ENCODE data around the gene CRAT. TPM values are rescaled to one million over a fixed set of nuclear protein-coding genes. Genes with fewer than 3 reads are reported as not detected.

Gene CRAT
- total RNA-seq (2014; rRNA removed): 41.9 and 47.9 TPM in 2 replicates
- 43.1 TPM for polyA plus RNA-seq (2012)

- peak; percentile 88 for DNase-seq (ENCODE audit: low read depth)
These were observed at the start of gene CRAT, which contains the start of gene PTPA for GRCh38 chr9:129110740-129111527. CRAT (minus strand) TSS chr9:129110793; CDS start chr9:129110509, 284 bp downstream. PTPA (plus strand) TSS chr9:129111415; CDS start chr9:129111601, 186 bp downstream.

DNA sequence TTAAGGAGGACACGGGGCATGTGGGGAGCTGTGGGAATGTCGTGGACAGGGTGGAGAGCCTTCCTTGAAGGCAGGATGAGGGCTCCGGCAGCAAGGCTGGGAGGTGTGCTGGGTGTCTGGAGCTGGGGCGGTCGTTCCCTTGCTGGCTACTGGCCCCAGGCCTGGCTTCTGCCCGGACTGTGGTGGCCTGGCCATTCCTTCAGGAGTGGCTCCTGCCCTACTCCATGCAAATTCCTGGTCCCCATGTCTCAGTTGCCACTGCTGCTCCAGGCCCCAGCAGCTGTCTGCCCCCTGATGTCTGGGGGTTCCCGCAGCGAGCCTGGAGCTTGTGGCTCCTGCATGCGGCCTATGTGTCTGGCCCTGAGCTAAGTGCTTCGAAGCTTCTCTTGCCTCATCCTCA lies 45.6 kb upstream of the CRAT start:
- no peak for DNase-seq (ENCODE audit: low read depth)

DNA sequence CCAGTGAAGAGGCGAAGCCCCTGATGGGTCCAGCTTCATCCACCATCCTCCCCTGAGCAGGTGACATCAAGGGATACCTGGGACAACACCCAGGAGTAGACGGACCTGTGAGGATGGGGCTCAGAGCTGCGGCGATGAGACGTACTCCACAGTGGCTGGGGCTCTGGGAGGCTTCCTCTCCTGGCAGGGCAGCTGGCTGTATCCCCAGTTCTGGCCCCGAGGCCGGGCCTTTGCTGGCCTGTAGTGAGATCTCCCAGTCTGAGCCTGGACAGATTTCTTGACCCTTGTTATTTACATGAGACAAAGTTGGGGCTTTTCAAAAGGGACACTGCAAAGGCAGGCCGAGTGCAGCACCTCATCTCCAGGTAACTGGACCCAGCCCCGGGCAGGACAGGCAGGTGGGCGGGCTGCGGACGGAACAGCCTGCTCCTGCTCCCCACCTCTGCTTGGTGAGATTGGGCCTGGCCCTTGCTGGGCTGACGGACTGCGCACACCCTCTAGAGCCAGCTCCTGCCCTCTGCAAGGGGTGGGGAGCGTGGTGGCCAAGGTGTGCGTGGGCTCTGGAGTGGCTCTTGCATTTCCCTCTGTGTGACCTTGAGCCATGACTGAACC lies 44.4 kb upstream of the CRAT start:
- no peak for DNase-seq (ENCODE audit: low read depth)

DNA sequence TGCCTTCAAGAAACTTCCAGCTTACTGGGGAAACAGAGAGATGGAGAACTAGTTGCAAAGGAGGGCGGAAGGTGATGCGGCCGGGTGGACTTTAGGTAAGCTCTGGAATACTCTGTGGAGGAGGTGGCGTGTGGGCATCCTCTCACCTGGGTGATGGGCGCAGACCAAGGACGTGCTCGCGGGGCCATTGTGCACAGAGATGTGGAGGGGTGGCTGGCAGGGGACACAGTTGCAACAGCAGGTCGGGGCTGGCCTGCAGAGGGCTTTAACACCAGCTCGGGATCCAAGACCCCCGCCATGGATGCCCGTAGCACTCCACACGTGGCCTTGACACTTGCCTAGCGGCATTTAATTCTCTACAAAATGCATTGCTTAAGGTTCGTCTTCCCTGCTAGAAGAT lies 40.9 kb upstream of the CRAT start:
- no peak for DNase-seq (ENCODE audit: low read depth)

DNA sequence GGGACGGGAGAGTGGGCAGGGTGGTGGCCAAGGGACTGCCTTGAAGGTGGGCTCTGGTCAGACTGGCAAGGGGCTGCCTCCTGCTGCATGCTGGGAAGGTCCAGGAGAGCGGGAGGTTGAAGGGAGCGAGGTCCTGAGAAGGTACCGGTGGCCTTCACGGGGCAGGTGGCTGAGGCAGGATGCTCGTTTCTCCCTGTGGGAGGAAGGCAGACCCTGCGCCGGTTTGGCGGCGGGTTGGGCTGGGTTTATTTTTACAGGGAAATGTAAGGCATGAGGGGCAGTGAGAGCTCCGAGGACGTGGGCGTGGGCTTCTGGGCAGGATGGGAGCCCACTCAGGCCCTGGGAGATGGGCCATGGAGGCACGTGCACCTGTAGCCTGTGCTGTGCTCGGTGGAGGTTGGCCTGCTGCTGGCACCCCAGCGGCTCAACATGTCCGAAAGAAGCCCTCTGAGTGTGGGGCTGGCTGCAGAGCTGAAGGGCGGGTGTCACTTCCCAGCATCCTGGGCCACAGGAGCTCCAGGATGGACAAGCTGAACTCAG lies 40.1 kb upstream of the CRAT start:
- DNase-seq (ENCODE audit: low read depth): no peak

DNA sequence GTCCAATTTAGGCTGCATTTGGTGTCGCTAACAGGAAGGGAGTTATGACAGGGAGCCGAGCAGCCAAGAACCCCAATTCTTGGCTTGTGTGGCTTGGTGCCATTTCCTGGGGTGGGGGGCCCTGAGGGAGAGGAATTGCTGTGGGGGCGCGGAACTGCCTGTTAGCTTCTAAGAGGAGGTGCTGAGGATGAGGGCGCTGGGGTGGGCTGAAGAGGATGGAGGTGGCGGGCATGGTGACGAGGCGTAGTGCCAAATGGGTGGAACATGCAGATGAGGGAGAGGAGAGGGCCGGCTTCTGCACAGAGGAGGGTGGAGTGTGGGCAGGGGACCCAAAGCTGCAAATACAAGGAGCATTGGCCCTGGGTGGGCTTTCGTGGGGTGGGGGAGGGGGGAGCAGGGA lies 39.5 kb upstream of the CRAT start:
- no peak for DNase-seq (ENCODE audit: low read depth)

DNA sequence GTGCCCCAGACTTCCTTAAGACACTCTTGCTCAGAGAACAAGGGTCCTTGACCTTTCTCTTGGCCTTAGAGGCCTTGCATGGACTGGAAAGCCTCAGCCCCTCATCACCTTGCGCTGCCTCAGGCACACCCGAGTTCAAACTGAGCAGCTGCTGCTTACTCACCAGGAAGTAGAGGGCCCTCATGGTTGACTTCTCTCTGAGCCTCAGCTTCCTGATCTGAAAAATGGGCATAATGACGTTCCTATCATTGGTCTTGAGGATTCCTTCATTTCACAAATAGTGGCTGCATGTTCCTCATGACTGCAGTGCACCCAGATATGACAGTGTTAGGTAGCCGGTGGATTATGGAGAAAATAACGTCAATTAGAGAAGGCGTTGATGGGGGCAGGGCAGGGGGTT lies 38.8 kb upstream of the CRAT start:
- DNase-seq (ENCODE audit: low read depth): no peak

- DNase-seq (ENCODE audit: low read depth): no peak
These were observed 38.0 kb upstream of the CRAT start for GRCh38 chr9:129148463-129149204.

GRCh38 chr9:129146441-129146941 lies 35.9 kb upstream of the CRAT start:
- no peak for DNase-seq (ENCODE audit: low read depth)

GRCh38 chr9:129145841-129146292 lies 35.3 kb upstream of the CRAT start:
- DNase-seq (ENCODE audit: low read depth): peak; percentile 88

DNA sequence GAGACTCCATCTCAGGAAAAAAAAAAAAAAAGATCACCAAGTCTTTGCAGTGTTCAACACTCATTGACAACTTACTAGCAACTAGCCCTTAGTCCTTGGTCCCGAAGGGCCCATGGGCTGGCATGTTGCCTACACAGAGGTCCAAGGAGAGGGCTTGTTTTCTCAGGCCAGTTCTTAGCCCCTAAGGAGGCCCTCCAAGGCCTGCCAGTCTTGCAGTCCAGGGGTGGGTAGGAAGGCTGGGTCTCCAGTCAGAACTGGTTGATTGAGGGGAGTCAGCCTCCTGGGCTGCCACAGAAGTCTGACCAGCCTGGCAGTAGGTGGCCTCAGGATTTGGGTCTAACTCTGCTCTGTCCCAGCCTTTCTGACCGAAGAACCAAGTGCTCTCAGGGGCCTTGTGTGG lies 34.7 kb upstream of the CRAT start:
- no peak for DNase-seq (ENCODE audit: low read depth)

GRCh38 chr9:129143031-129143927 lies 32.7 kb upstream of the CRAT start:
- DNase-seq (ENCODE audit: low read depth): peak; percentile 87

- DNase-seq (ENCODE audit: low read depth): no peak
These were observed 31.7 kb upstream of the CRAT start for GRCh38 chr9:129142138-129142935.

GRCh38 chr9:129141066-129142041 lies 30.8 kb upstream of the CRAT start:
- DNase-seq (ENCODE audit: low read depth): peak; percentile 91

GRCh38 chr9:129140397-129141065 lies 29.9 kb upstream of the CRAT start:
- DNase-seq (ENCODE audit: low read depth): peak; percentile 55

DNA sequence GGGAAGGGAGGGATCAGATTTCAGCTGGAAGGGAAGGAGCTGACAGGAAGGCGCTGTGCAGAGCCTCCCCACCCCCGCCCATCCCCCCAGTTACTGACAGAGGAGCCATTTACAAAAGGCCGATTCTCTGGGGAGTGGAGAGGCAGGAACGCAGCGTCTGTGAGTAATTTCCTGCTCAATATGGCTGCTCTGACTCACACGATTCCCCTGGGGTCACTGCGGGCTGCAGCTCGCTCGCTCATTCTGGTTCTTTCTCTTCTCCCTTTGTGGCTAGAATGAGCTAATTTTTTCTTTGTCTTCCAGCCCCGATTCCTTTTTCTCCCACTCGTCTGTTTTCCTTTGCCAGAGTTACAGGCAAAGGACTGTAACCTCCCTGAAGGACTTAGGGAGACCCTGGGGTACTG lies 29.4 kb upstream of the CRAT start:
- DNase-seq (ENCODE audit: low read depth): peak; percentile 100

DNA sequence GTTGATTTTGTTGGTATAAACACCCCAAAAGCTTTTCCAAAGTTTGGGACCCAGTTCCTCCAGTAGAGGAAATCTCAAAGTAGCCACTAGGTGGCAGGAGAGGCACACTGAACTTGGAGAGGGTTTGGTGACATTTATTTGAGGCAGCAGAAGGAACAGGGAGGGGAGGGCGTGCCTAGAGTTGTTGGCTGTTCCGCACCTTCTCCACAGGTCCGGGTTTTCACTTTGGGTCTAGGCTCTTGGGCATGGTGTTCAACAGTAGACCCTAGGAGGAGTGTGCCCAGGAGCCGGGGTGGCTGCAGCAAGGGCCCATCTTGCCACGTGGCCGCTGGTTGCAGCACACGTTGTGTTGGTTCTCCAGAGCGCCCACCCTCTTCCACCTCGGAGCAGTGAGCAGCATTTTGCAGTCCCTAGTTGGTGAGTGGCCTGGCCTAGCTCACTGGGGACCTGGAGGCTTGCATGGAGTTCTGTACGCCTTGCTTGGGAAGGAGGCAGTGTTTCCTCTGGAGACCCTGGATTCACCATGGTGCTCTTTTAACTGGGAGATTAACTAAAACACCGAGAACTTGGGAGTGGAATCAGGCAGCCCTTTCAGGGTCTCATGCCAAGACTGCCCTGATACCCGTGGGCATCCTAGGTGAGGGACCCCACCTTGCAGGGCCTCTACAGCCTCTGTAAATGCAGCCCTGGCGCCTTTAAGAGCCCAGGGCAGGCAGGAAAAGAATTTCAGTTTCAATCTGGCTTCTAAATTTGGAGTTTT lies 28.8 kb upstream of the CRAT start:
- peak; percentile 86 for DNase-seq (ENCODE audit: low read depth)
